HG02981 (cell line): Measurements from ENCODE around the gene KMT2A.
"Not testable (repeated sequence)": the region's sequence is repeated elsewhere in the genome, so short reads cannot be mapped to it uniquely, and the experiment has no call there.

Experiments
- ATAC-seq: cut with Tn5 transposase; IDR thresholded peaks from one replicate; pipeline ENCODE4 v1.9.1; 2021; ENCODE audit warnings: mild to moderate bottlenecking, moderate library complexity; ENCODE audit not compliant: unreplicated experiment

The KMT2A gene

GRCh38 chr11:118434553-118435289, 1.6 kb upstream of the KMT2A start:
- ATAC-seq: no peak

GRCh38 chr11:118435290-118435892, 901 bp upstream of the KMT2A start:
- peak; percentile 20 for ATAC-seq

GRCh38 chr11:118436639-118437207, 431 bp downstream of the KMT2A start:
- ATAC-seq: no peak

- no peak for ATAC-seq
Measured at GRCh38 chr11:118437208-118438125, 1.2 kb downstream of the KMT2A start.

- ATAC-seq: no peak
Measured at GRCh38 chr11:118438314-118438931, 2.1 kb downstream of the KMT2A start.

- no peak for ATAC-seq
Measured at GRCh38 chr11:118439646-118440045, 3.4 kb downstream of the KMT2A start.

- ATAC-seq: no peak
Measured at GRCh38 chr11:118441770-118442275, 5.5 kb downstream of the KMT2A start.

GRCh38 chr11:118442301-118442700, 6.0 kb downstream of the KMT2A start:
- no peak for ATAC-seq

- ATAC-seq: no peak
Measured at GRCh38 chr11:118442908-118443589, 6.8 kb downstream of the KMT2A start.

GRCh38 chr11:118443590-118444218, 7.4 kb downstream of the KMT2A start:
- no peak for ATAC-seq

GRCh38 chr11:118447423-118447822, 11.1 kb downstream of the KMT2A start:
- no peak for ATAC-seq

GRCh38 chr11:118448294-118448693, 12.0 kb downstream of the KMT2A start:
- ATAC-seq: peak; percentile 88

- ATAC-seq: no peak
Measured at GRCh38 chr11:118449316-118449918, 13.1 kb downstream of the KMT2A start.

- no peak for ATAC-seq
Measured at GRCh38 chr11:118450451-118450850, 14.2 kb downstream of the KMT2A start.

GRCh38 chr11:118462178-118462577, 25.9 kb downstream of the KMT2A start:
- no peak for ATAC-seq

- ATAC-seq: not testable (repeated sequence)
Measured at GRCh38 chr11:118468968-118469367, 32.7 kb downstream of the KMT2A start.

GRCh38 chr11:118471030-118471429, 34.7 kb downstream of the KMT2A start:
- no peak for ATAC-seq

- ATAC-seq: no peak
Measured at GRCh38 chr11:118473537-118473936, 37.2 kb downstream of the KMT2A start.

GRCh38 chr11:118476676-118477075, 40.4 kb downstream of the KMT2A start:
- ATAC-seq: no peak
